ENCODE results near the gene ODF2. TPM values are rescaled to one million over a fixed set of nuclear protein-coding genes. Genes with fewer than 3 reads are reported as not detected.
"Not testable (repeated sequence)": the region's sequence is repeated elsewhere in the genome, so short reads cannot be mapped to it uniquely, and the experiment has no call there.

The ODF2 gene
- total and polyA plus RNA-seq, 9 donors, result 9.7 to 26.5 (median 20.3) TPM

DNA sequence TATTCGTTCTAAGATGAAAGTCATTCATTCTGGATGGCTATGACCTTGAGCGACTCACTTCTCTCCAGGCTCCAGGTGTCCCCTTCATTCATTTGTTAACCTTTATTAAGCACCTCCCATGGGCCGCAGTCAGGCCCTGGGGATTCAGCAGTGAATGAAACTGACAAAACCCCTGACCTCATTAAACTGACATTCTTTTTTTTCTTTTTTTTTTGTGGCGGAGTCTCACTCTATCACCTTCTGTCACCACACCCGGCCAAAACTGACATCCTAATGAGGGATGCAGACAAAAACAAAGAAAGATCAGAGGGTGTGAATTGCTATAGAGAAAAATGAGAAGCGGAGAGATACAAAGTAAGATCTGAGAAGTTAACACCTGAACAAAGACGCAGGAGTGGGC is 16.5 kb upstream of the ODF2 start:
- intact Hi-C loops (cut with DNase I), result no loop called here
- H3K27me3 ChIP-seq, result no peaks in the 10 kb centered on the region
- WGBS, 3 donors, result 55 to 61% (median 58%) methylated on average over 7 of the region's 7 CpGs
- no peak overlapping the region for H3K27ac ChIP-seq
- DNase-seq, result no peak
- no peaks in the 10 kb centered on the region for H3K9me3 ChIP-seq
- H3K4me1 ChIP-seq (ENCODE audit: insufficient read depth), result peaks cover 4% of the 10 kb centered on the region
- no peaks in the 10 kb centered on the region for H3K36me3 ChIP-seq
- H3K4me3 ChIP-seq, result no peak overlapping the region
- TF ChIP-seq, protein P1, sequence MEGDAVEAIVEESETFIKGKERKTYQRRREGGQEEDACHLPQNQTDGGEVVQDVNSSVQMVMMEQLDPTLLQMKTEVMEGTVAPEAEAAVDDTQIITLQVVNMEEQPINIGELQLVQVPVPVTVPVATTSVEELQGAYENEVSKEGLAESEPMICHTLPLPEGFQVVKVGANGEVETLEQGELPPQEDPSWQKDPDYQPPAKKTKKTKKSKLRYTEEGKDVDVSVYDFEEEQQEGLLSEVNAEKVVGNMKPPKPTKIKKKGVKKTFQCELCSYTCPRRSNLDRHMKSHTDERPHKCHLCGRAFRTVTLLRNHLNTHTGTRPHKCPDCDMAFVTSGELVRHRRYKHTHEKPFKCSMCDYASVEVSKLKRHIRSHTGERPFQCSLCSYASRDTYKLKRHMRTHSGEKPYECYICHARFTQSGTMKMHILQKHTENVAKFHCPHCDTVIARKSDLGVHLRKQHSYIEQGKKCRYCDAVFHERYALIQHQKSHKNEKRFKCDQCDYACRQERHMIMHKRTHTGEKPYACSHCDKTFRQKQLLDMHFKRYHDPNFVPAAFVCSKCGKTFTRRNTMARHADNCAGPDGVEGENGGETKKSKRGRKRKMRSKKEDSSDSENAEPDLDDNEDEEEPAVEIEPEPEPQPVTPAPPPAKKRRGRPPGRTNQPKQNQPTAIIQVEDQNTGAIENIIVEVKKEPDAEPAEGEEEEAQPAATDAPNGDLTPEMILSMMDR (IDR thresholded peaks at IDR 0.05), result no peak
- no peak for TF ChIP-seq POLR2A (IDR thresholded peaks at IDR 0.05)
- no peak for TF ChIP-seq EP300 (IDR thresholded peaks at IDR 0.05)

DNA sequence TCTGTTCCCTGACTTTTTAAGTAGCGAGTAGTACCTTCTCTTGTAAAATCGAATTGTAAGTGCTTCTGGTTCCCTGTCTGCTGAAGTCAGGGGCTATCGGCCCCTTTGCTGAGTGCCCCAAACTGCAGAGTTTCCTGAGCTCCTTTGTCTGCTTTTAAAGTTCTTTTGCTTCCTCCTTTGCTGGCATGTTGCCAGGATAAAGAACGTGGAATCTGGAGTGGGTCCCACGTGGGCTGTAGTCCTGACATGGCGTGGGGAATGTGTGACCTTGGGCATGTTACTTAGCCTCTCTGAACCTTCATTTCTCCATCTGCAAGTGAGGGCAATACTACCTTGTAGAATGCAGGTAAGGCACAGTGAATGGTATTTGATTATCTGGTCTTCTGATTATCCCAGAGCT is 13.7 kb upstream of the ODF2 start:
- intact Hi-C loops (cut with DNase I), result no loop called here
- H3K4me1 ChIP-seq (ENCODE audit: insufficient read depth), result peaks cover 4% of the 10 kb centered on the region
- TF ChIP-seq, protein P1 (IDR thresholded peaks at IDR 0.05), result no peak
- TF ChIP-seq EP300 (IDR thresholded peaks at IDR 0.05) (no peak), POLR2A (IDR thresholded peaks at IDR 0.05) (no peak)
- 23 to 31% (median 26%) methylated on average over 6 of the region's 6 CpGs for WGBS, 3 donors
- no peak overlapping the region for H3K4me3 ChIP-seq
- H3K9me3 ChIP-seq, result no peaks in the 10 kb centered on the region
- no peak overlapping the region for H3K27ac ChIP-seq
- no peaks in the 10 kb centered on the region for H3K36me3 ChIP-seq
- H3K27me3 ChIP-seq, result no peaks in the 10 kb centered on the region
- DNase-seq, result no peak

DNA sequence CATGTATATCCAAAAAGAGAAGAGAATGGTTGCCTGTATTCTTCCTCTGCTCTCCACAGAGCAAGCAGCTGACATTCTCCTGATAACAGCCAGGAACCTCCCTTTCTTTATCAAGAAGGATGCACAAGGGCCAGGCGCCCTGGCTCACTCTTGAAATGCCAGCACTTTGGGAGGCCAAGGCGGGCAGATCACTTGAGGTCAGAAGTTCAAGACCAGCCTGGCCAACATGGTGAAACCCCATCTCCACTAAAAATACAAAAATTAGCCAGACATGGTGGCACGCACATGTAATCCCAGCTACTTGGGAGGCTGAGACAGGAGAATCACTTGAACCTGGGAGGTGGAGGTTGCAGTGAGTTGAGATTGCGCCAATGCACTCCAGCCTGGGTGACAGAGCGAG is 9.3 kb upstream of the ODF2 start:
- H3K4me3 ChIP-seq; H3K4me1 ChIP-seq (ENCODE audit: insufficient read depth); H3K9me3 ChIP-seq; H3K27me3 ChIP-seq; DNase-seq; H3K27ac ChIP-seq; H3K36me3 ChIP-seq: not testable (repeated sequence)
- intact Hi-C loops (cut with DNase I), result loop anchor here in 1 of 4 donors (5.0 kb wide), 1 partner anchor 931 kb away; no protein-coding TSS in a partner anchor
- WGBS, 3 donors, result 82 to 87% (median 82%) methylated on average over 5 of the region's 5 CpGs

DNA sequence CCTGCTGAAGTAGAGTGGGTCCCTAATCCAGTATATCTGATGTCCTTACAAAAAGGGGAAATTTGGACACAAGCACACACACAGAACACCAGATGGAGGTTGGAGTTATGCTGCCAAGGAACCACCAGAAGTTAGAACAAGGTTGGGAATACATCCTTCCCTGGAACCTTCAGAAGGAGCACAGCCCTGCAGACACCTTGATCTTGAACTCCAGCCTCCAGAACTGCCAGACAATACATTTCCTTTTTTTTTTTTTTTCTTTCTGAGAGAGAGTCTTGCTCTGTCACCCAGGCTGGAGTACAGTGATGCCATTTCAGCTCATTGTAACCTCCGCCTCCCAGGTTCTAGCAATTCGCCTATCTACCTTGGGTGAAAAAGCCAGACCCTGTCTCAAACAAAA is 7.1 kb upstream of the ODF2 start:
- TF ChIP-seq EP300 (IDR thresholded peaks at IDR 0.05), result no peak
- no peak for TF ChIP-seq POLR2A (IDR thresholded peaks at IDR 0.05)
- TF ChIP-seq, protein P1 (IDR thresholded peaks at IDR 0.05), result no peak
- intact Hi-C loops (cut with DNase I), result loop anchor here in 1 of 4 donors (5.0 kb wide), 1 partner anchor 929 kb away; no protein-coding TSS in a partner anchor
- H3K4me1 ChIP-seq (ENCODE audit: insufficient read depth), result no peaks in the 10 kb centered on the region
- no peak for DNase-seq
- H3K27me3 ChIP-seq, result no peaks in the 10 kb centered on the region
- 94 to 98% (median 95%) methylated on average over 2 of the region's 2 CpGs for WGBS, 3 donors
- no peaks in the 10 kb centered on the region for H3K9me3 ChIP-seq
- no peaks in the 10 kb centered on the region for H3K36me3 ChIP-seq
- no peak overlapping the region for H3K4me3 ChIP-seq
- H3K27ac ChIP-seq, result no peak overlapping the region

DNA sequence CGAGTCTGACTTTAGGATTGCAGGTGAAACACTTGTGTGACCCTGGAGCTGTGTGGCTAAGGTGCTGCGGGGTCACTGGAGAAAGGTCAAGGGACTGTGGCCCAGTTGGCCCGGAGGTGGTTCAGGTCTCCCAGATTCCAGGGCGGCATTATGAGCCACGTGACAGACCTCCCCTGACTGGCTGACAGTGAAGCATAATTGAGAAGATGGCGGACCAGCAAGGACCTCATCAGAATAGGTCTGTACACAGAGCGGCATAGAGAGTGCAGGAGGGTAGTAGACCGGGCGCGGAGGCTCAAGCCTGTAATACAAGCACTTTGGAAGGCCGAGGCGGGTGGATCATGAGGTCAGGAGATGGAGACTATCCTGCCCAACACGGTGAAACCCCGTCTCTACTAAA is 815 bp upstream of the ODF2 start:
- Histone ChIP-seq H3K27ac (no peak overlapping the region), H3K4me3 (no peak overlapping the region), H3K27me3 (no peaks in the 10 kb centered on the region), H3K4me1 (ENCODE audit: insufficient read depth) (peaks cover 2% of the 10 kb centered on the region), H3K36me3 (no peaks in the 10 kb centered on the region), H3K9me3 (no peaks in the 10 kb centered on the region)
- DNase-seq, result peak in 2 of 5 donors; percentile 26 to 35
- 82 to 88% (median 83%) methylated on average over 14 of the region's 14 CpGs for WGBS, 3 donors
- no peak for TF ChIP-seq POLR2A (IDR thresholded peaks at IDR 0.05)
- TF ChIP-seq, protein P1 (IDR thresholded peaks at IDR 0.05), result no peak
- no peak for TF ChIP-seq EP300 (IDR thresholded peaks at IDR 0.05)
- intact Hi-C loops (cut with DNase I), result loop anchor here in 1 of 4 donors (5.0 kb wide), 1 partner anchor 47 kb away; the partner anchor contains the start of gene GLE1

Measured in ovary (tissue), 9 donors.